NOMO-1 treated with DMSO at 0.1 percent for 48 hours (cell line): ENCODE results near the gene MPC2.
A peak's percentile ranks its signal among the peaks of the same experiment; 100 is the strongest.
"Not testable (repeated sequence)": the region's sequence is repeated elsewhere in the genome, so short reads cannot be mapped to it uniquely, and the experiment has no call there.

ENCODE experiments used
- DNase-seq: peaks from one replicate; lab custom pipeline; 2025; ENCODE audit not compliant: unreplicated experiment; lab: John Stamatoyannopoulos, UW

Gene MPC2

GRCh38 chr1:167909691-167910180 is 27.1 kb downstream of the MPC2 start:
- no peak for DNase-seq

- no peak for DNase-seq
These were observed 31.2 kb downstream of the MPC2 start for GRCh38 chr1:167905671-167906070.

GRCh38 chr1:167905182-167905581 is 31.7 kb downstream of the MPC2 start:
- peak; percentile 7 for DNase-seq

- no peak for DNase-seq
These were observed 32.2 kb downstream of the MPC2 start for GRCh38 chr1:167904652-167905130.

GRCh38 chr1:167900907-167901306 is 36.0 kb downstream of the MPC2 start:
- DNase-seq = no peak

- no peak for DNase-seq
These were observed 37.6 kb downstream of the MPC2 start for GRCh38 chr1:167899253-167899681.

- DNase-seq = no peak
These were observed 38.2 kb downstream of the MPC2 start for GRCh38 chr1:167898578-167899222.

GRCh38 chr1:167893798-167894197 is 43.1 kb downstream of the MPC2 start:
- DNase-seq = no peak

GRCh38 chr1:167890400-167890799 is 46.5 kb downstream of the MPC2 start:
- DNase-seq = no peak

- not testable (repeated sequence) for DNase-seq
These were observed 49.7 kb downstream of the MPC2 start for GRCh38 chr1:167887187-167887586.

- no peak for DNase-seq
These were observed 54.5 kb downstream of the MPC2 start for GRCh38 chr1:167882376-167882775.

- DNase-seq = no peak
These were observed 55.1 kb downstream of the MPC2 start for GRCh38 chr1:167881786-167882185.

- DNase-seq = no peak
These were observed 55.8 kb downstream of the MPC2 start for GRCh38 chr1:167881069-167881468.

- DNase-seq = no peak
These were observed 56.3 kb downstream of the MPC2 start for GRCh38 chr1:167880580-167881021.

GRCh38 chr1:167879508-167879907 is 57.4 kb downstream of the MPC2 start:
- peak; percentile 1 for DNase-seq

- DNase-seq = no peak
These were observed 58.3 kb downstream of the MPC2 start for GRCh38 chr1:167878372-167879160.

- DNase-seq = no peak
These were observed 60.2 kb downstream of the MPC2 start for GRCh38 chr1:167876597-167877175.

- no peak for DNase-seq
These were observed 65.5 kb downstream of the MPC2 start for GRCh38 chr1:167871331-167871730.

GRCh38 chr1:167869157-167870001 is 67.5 kb downstream of the MPC2 start:
- DNase-seq = not testable (repeated sequence)

GRCh38 chr1:167866739-167867414 is 70.0 kb downstream of the MPC2 start:
- DNase-seq = not testable (repeated sequence)
